AG10803 (cell line): ENCODE data around the gene PGGT1B.

Experiments
- DNase-seq: peaks from one replicate; pipeline ENCODE4 v3.0.0; 2010; ENCODE audit warnings: low read depth
- H3K4me3 ChIP-seq: 2 replicates; pipeline ENCODE4 v1.5.1; 2011; ENCODE audit warnings: mild to moderate bottlenecking, low read length, control low read depth
- TF ChIP-seq, protein P1 (sequence below): conservative IDR thresholded peaks from 2 replicates; pipeline ENCODE4 v1.5.1; 2011; ENCODE audit warnings: mild to moderate bottlenecking, low read length, control low read depth, inconsistent platforms

Gene PGGT1B

DNA sequence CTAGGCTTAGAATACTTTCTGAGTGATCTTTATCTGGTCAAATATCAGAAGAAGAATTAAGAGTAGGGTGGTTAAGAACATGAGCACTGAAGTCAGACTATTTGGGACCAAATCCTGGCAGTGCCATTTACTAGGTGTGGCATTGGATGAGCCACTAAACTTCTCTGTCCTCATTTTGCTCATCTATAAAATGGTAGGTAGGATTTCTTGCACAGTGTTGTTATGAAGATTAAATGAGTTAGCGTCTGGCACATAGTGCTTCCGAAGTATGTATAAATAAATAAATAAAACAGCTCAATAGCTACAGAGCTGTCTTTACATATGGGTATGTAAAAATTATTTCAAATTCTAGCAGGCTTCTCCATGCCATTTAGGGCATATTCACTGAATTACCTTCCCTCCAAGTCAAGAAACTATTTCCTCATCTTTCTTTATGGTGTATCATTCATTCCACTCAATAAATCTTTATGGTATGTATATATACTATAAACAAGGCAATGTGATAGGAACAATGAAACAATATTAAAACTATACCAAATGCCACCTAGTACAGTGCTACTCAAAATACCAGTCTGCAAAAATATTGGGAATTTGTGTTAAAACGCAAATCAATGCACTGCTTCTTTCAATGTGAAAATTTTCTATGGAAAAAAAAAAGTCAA is 9.8 kb upstream of the PGGT1B start:
- TF ChIP-seq, protein P1, sequence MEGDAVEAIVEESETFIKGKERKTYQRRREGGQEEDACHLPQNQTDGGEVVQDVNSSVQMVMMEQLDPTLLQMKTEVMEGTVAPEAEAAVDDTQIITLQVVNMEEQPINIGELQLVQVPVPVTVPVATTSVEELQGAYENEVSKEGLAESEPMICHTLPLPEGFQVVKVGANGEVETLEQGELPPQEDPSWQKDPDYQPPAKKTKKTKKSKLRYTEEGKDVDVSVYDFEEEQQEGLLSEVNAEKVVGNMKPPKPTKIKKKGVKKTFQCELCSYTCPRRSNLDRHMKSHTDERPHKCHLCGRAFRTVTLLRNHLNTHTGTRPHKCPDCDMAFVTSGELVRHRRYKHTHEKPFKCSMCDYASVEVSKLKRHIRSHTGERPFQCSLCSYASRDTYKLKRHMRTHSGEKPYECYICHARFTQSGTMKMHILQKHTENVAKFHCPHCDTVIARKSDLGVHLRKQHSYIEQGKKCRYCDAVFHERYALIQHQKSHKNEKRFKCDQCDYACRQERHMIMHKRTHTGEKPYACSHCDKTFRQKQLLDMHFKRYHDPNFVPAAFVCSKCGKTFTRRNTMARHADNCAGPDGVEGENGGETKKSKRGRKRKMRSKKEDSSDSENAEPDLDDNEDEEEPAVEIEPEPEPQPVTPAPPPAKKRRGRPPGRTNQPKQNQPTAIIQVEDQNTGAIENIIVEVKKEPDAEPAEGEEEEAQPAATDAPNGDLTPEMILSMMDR = no peak

DNA sequence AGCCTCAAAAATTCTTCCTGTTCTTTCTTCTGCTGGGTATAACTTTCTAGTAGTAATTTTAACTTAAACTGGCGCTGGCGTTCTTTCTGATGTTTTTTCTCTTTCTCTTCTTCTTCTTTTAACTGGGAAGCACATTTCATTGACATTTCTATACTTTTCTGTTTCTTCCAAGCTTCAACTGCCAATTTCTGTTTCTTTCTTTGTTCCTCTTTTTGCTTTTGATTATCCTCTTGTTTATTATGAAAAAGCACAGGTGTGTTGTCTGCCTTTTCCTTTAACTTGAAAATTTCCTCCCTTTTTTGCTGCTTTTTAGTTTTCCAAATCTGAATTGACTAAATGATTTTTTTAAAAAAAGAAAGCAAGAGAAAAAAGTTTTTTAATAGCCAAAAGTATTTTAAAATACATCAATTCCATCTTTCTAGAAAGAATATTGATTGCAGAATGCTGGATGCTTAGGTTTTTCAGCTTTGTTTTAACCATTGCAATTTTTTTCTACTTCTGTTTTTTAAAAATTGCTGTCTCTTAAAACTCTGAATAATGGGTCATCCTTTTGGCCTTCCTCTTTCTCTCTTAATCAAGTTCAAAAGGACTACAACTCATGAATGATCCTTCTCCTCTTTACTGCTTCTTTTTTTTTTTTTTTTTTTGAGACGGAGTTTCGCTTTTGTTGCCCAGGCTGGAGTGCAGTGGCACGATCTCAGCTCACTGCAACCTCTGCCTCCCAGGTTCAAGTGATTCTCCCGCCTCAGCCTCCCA is 8.8 kb upstream of the PGGT1B start:
- H3K4me3 ChIP-seq = no peak overlapping the region
- TF ChIP-seq, protein P1 = no peak
- DNase-seq = no peak

More for the DNA sequence above, 9.8 kb upstream of the PGGT1B start:
- no peak for DNase-seq
- no peak overlapping the region for H3K4me3 ChIP-seq

DNA sequence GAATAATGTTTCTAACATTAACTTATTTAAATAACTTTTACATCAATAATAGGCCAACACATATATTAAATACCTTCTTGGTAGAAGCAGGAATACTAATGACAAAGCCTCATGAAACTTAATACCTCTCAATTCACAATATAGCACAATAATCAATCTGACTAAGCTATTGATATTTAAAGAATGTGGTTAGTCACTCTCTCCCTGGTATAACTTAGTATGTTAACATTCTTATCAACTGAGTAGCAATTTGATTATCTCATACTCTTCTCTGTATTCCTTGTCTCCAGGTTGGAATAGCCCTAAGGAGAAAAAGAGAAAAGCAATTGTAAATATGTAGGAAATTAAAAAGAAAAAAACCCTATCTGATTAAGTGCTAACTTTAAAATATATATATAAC is 4.9 kb upstream of the PGGT1B start:
- peak; percentile 18 for DNase-seq
- TF ChIP-seq, protein P1 = no peak
- no peak overlapping the region for H3K4me3 ChIP-seq

DNA sequence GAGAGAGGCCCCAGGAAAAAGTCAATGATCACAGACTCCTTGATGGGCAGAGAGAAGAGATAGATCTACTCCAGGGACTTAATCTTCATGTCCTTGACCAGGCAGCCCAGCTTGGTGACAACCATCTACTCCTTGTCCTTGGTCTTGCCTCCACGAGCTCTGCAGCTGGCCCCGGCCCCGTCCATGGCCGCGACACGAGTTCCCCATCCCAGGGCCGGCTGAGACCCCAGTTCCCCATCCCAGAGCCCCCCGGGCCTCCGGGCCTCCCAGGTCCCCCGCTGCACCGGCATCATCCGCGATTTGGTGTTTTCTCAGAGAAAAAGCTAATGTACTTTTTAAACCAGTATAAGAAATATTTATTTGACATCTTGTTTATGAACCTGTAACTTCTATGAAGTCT is 2.5 kb upstream of the PGGT1B start:
- TF ChIP-seq, protein P1 = no peak
- no peak overlapping the region for H3K4me3 ChIP-seq
- no peak for DNase-seq

DNA sequence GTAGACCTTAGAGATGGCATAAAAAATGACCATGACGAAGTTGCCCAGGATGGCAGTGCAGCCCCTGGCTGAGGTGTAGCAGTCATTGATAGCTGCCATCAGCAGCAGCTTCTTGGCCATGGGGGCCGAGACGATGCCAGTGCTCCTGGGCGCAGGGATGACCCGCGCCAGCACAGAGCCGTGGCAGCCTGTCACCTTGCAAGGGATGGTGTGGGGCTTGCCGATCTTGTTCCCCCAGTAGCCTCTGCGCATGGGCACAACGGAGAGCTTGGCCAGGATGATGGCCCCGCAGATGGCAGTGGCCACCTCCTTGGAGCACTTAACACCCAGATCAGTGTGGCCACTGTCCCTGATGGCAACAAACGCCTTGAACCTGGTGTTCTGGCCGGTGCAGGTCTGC is 2.1 kb upstream of the PGGT1B start:
- H3K4me3 ChIP-seq = no peak overlapping the region
- no peak for DNase-seq
- TF ChIP-seq, protein P1 = no peak

DNA sequence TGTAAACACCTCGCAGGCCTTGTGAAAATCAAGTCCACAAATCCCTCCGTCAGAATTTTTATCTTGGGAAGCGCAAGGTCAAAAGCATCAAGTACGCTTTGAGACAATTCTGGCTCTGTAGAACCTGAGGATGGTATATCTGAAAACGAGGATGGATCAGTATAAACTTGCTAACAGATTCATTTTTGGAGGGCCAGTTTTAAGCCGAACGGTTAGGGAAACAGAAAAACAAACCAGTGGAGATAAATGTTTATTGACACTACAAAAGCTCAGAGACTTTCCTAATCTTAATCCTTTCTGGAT is 352 bp upstream of the PGGT1B start:
- no peak for DNase-seq
- peak overlapping the region; percentile 74 for H3K4me3 ChIP-seq
- TF ChIP-seq, protein P1 = no peak

DNA sequence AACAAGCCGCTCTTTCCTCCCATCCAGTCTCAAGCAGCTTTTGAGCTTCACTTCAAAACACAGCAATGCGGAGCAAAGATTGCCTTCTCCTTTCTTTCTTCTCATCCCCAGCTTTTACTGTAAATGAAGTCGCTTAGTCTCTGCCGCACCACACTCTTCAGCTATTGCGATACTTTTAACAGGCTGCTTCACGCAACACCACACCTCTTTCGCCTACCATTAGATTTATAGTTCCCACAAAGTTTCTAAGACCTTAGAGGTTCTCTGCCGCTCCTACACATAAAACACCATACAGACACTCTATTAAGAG is 711 bp downstream of the PGGT1B start:
- TF ChIP-seq, protein P1 = no peak
- peak overlapping the region; percentile 74 for H3K4me3 ChIP-seq
- DNase-seq = peak; percentile 10
